ENCODE results near the gene BCAS3.

Gene BCAS3

GRCh38 chr17:61251939-61252865 is 574.6 kb downstream of the BCAS3 start:
- DNase-seq (ENCODE audit: low read depth), result peak; percentile 52

GRCh38 chr17:61253362-61253761 is 575.7 kb downstream of the BCAS3 start:
- DNase-seq (ENCODE audit: low read depth), result no peak

GRCh38 chr17:61253937-61254574 is 576.4 kb downstream of the BCAS3 start:
- no peak for DNase-seq (ENCODE audit: low read depth)

- DNase-seq (ENCODE audit: low read depth), result no peak
These were observed 577.3 kb downstream of the BCAS3 start for GRCh38 chr17:61254904-61255303.

- no peak for DNase-seq (ENCODE audit: low read depth)
These were observed 578.0 kb downstream of the BCAS3 start for GRCh38 chr17:61255647-61256046.

GRCh38 chr17:61259360-61259759 is 581.7 kb downstream of the BCAS3 start:
- DNase-seq (ENCODE audit: low read depth), result no peak

- DNase-seq (ENCODE audit: low read depth), result no peak
These were observed 582.6 kb downstream of the BCAS3 start for GRCh38 chr17:61260071-61260797.

GRCh38 chr17:61261001-61261637 is 583.5 kb downstream of the BCAS3 start:
- DNase-seq (ENCODE audit: low read depth), result no peak

- DNase-seq (ENCODE audit: low read depth), result no peak
These were observed 587.7 kb downstream of the BCAS3 start for GRCh38 chr17:61265397-61265796.

- no peak for DNase-seq (ENCODE audit: low read depth)
These were observed 590.2 kb downstream of the BCAS3 start for GRCh38 chr17:61267847-61268246.

GRCh38 chr17:61275395-61275794 is 597.7 kb downstream of the BCAS3 start:
- no peak for DNase-seq (ENCODE audit: low read depth)

- no peak for DNase-seq (ENCODE audit: low read depth)
These were observed 599.2 kb downstream of the BCAS3 start for GRCh38 chr17:61276806-61277205.

GRCh38 chr17:61279476-61280145 is 602.0 kb downstream of the BCAS3 start:
- DNase-seq (ENCODE audit: low read depth), result no peak

GRCh38 chr17:61280338-61280737 is 602.7 kb downstream of the BCAS3 start:
- no peak for DNase-seq (ENCODE audit: low read depth)

- no peak for DNase-seq (ENCODE audit: low read depth)
These were observed 603.2 kb downstream of the BCAS3 start for GRCh38 chr17:61280851-61281250.

GRCh38 chr17:61282377-61282776 is 604.7 kb downstream of the BCAS3 start:
- no peak for DNase-seq (ENCODE audit: low read depth)

GRCh38 chr17:61283043-61283442 is 605.4 kb downstream of the BCAS3 start:
- no peak for DNase-seq (ENCODE audit: low read depth)

- no peak for DNase-seq (ENCODE audit: low read depth)
These were observed 606.5 kb downstream of the BCAS3 start for GRCh38 chr17:61284174-61284573.

- DNase-seq (ENCODE audit: low read depth), result no peak
These were observed 607.1 kb downstream of the BCAS3 start for GRCh38 chr17:61284746-61285145.

GRCh38 chr17:61285526-61286320 is 608.1 kb downstream of the BCAS3 start:
- no peak for DNase-seq (ENCODE audit: low read depth)

- DNase-seq (ENCODE audit: low read depth), result no peak
These were observed 608.8 kb downstream of the BCAS3 start for GRCh38 chr17:61286449-61286848.

All from CMK (cell line).